ENCODE measurements around the gene PLEKHN1.
"Not testable (repeated sequence)": the region's sequence is repeated elsewhere in the genome, so short reads cannot be mapped to it uniquely, and the experiment has no call there.

PLEKHN1 gene

GRCh38 chr1:975365-975764, 9.1 kb downstream of the PLEKHN1 start:
- DNase-seq = no peak

DNA sequence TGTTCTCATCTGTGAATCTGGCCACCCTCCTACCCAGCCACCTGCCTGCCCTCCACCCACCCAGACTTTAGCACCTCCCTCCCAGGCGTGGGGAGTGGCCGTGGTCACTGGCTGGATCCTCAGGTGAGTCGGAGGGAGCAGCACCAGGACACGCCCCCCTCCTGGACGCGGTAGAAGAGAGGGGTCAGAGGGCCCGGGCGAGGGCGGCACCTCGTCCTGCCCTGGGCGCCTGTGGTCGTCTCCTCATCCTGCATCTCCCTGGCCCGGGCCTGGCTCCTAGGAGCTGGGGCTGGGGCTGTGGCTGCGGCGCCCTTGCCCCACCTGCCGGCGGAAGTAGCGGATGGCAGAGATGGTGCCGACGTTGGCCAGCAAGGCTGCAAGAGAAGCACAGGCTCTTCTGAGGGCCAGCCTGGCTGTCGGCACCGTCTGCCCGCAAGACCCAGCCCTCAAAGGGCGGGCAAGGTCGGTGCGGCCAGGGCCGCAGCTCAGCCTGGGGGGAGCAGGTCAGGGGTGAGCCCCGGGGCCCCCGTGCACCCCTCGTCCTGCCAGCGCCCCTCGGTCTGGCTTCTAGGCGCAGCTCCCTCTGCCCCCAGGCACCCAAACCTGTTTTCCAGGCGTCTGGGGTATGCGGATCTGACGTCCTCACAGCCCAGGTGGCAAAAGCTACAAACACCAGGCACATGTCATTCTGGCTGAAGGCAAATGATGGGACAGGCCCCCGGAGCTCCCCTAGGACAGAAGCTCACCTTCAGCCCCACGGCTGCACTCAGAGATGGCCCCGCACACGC, 9.8 kb downstream of the PLEKHN1 start:
- DNase-seq = no peak

GRCh38 chr1:976791-977190, 10.5 kb downstream of the PLEKHN1 start:
- DNase-seq = not testable (repeated sequence)

- no peak for DNase-seq
Observed at GRCh38 chr1:978069-978834, 12.0 kb downstream of the PLEKHN1 start.

DNA sequence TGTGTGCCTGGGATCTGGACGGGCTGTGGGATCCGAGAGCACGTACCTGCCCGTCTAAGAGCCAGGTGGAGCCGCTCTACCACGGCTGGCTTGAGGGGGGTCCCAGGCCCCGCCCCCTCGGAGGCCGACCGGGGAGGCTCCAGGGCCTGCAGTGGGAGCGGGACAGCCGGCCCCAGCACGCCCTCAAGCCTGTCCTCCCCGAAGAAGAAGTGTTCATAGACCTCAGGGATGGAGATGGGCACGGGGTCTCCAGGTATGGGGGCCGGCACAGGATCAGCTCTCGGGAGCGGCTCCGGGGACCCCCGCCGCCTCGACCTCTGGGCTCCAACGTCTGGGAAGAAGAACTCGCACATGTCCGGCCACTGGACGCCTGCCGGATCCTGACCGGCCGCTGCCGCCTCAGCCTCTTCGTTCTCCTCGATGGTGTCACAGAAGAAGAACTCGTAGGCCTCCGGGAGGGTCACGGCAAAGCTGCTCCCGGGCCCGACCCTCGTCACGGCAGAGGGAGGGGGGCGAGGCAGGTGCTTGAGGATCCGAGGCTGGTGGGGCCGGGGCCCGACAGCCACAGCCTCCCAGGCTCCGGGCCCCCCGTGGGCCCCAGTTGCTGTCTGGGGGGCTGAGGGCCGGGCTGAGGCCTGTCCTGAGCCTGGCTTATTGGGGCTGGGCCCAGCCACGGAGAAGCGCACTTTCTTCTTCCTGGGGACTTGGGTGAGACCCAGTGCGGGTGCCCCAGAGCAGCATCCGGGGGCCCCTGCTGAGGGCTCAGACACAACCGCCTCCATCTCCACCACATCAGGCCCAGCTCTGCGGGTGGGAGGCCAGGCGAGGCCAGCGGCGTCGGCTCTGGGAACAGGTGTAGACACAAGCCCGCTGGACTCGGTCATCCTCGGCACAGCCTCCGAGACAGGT, 12.8 kb downstream of the PLEKHN1 start:
- DNase-seq = no peak

GRCh38 chr1:979744-980072, 13.4 kb downstream of the PLEKHN1 start:
- no peak for DNase-seq

- DNase-seq = no peak
Observed at GRCh38 chr1:980137-980571, 13.9 kb downstream of the PLEKHN1 start.

GRCh38 chr1:980602-981395, 14.5 kb downstream of the PLEKHN1 start:
- DNase-seq = no peak

- no peak for DNase-seq
Observed at GRCh38 chr1:981491-981954, 15.2 kb downstream of the PLEKHN1 start.

- no peak for DNase-seq
Observed at GRCh38 chr1:981955-982558, 15.8 kb downstream of the PLEKHN1 start, which contains the start of gene PERM1. PERM1 (minus strand) TSS chr1:982093; CDS start chr1:981029, 1,064 bp downstream.

DNA sequence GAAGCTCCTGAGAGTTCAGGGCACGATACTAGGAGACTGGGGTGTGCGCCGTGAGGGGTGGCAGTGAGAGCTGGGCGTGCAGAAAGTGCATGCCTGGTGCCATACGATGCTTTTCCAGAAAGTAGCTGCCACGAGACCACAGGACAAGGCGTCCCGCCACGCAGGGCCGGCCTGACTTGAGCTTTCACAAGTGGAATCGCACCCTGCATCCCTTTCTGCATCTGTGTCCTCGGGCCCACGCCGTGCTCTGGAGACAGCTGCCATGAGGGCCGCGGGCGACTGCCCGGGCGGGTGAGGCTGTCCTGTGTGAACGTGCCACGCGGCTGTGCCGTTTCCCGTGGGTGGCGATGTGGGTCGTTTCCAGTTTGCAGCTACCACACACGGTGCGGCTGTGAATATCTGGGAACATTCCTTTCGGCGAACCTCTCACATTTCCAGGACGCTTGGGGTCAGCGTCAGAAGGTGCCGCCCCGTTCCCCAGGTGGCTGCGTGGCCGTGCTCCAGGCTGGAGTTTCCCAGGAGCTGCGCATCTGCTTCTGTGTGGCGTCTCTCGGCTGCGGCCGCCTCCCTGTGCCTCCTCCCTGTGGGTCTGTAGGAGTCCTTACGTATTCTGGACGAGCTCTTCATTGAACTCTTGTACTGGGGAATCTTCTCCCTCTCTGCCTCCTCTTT, 16.6 kb downstream of the PLEKHN1 start:
- DNase-seq = no peak

GRCh38 chr1:983798-984475, 17.7 kb downstream of the PLEKHN1 start:
- DNase-seq = peak; percentile 36

DNA sequence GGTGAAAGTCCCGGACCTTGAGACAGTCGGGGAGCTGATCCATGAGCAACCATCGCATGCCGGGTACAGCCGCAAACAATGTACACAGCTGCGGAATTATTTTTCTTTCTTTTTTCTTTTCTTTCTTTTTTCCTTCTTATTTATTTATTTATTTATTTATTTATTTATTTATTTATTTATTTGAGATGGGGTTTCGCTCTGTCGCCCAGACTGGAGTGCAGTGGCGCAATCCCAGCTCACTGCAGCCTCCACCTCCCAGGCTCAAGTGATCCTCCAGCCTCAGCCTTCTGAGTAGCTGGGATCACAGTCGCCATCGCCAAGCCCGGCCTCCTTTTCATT, 18.2 kb downstream of the PLEKHN1 start:
- no peak for DNase-seq

DNA sequence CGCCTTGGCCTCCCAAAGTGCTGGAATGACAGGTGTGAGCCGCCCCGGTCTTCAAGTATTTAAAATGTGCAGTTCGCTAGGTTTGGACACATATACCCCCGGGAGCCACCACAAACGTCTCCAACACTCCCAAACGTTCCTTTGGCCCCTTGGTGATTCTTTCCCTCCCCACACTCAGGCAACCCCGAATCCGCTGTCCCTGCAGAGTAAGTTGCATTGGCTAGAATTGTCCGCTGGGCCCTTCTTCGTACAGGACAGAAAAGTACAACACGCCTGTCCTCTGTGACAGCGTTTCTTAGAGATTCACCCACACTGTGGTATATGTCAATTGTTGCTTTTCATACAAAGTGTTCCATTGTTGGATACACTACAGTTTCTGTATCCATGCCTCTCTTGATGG, 18.8 kb downstream of the PLEKHN1 start:
- no peak for DNase-seq

- not testable (repeated sequence) for DNase-seq
Observed at GRCh38 chr1:988061-988460, 21.8 kb downstream of the PLEKHN1 start.

DNA sequence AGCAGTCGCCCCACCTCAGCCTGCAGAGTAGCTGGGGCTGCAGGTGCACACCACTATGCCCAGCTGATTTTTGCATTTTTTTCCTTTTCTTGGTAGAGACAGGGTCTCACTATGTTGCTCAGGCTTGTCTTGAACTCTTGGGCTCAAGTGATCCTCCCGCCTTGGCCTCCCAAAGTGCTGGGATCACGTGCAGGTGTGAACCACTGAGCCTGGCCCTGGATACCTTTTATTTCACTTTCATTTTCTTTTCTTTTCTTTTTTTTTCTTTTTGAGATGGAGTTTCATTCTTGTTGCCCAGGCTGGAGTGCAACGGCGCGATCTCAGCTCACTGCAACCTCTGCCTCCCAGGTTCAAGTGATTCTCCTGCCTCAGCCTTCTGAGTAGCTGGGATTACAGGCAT, 25.0 kb downstream of the PLEKHN1 start:
- DNase-seq = not testable (repeated sequence)

- DNase-seq = no peak
Observed at GRCh38 chr1:991895-992294, 25.6 kb downstream of the PLEKHN1 start.

GRCh38 chr1:992362-992761, 26.1 kb downstream of the PLEKHN1 start:
- no peak for DNase-seq

- DNase-seq = no peak
Observed at GRCh38 chr1:993379-993995, 27.2 kb downstream of the PLEKHN1 start.

DNA sequence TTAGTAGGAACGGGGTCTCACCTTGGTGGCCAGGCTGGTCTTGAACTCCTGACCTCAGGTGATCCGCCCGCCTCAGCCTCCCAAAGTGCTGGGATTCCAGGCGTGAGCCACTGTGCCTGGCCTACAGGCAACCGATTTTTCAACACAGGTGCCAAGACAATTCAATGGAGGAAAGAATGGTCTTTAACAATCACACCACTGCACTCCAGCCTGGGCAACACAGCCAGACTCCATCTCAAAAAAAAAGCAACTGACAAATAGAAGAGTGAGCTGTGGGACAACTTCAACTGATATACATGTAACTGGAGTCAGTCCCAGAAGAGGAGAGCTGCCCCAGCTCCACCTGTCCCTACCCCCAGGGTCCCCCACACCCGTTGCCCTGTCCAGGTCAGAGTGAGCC, 28.3 kb downstream of the PLEKHN1 start:
- not testable (repeated sequence) for DNase-seq
